Mammary epithelial cell (primary cell): Measurements from ENCODE around the gene ATRNL1.

Experiments used
- EZH2 ChIP-seq: IDR thresholded peaks from 2 replicates; pipeline ENCODE4 v1.6.1; 2012; ENCODE audit warnings: low read length, inconsistent platforms, borderline replicate concordance
- TF ChIP-seq, protein P1 (sequence below), 2 donors: IDR thresholded peaks in 1 of 2; conservative IDR thresholded peaks in 1 of 2; 2 replicates each; pipeline ENCODE4 v1.5.1; 2011 to 2012; ENCODE audit warnings: inconsistent platforms in 2 of 2, low read length in 2 of 2, mild to moderate bottlenecking in 2 of 2, control low read depth in 1 of 2, low read depth in 1 of 2; ENCODE audit not compliant: insufficient read depth in 1 of 2; ENCODE audit errors: extremely low read depth in 1 of 2

DNA sequence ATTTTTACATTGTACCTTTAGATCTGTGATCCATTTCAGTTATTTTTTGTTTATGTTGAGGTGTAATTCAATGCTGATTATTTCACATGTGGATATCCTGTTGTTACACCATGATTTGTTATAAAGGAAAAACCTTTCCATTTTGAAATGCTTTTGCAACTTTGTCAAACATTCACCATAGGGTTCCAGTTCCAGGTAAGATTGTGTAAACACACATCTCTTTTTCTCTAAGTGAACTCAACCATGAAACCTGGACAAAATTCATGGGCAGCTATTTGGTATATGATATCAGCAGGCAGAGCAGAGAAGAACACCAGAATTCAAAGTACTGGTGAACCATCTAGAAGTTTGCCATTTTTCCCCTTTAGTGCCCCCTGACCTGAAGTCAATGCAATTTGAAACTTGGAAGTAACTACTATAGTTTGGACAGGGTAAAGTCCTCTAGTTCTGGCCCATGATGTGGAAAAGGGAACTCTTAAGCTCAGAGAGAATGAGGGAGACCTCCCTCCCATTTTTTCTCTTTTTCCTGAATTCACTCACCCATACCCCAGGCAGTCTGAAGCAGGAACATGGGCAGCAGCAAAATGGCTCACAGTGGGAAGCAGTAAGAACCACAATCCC is 446.1 kb downstream of the ATRNL1 start:
- TF ChIP-seq, protein P1, sequence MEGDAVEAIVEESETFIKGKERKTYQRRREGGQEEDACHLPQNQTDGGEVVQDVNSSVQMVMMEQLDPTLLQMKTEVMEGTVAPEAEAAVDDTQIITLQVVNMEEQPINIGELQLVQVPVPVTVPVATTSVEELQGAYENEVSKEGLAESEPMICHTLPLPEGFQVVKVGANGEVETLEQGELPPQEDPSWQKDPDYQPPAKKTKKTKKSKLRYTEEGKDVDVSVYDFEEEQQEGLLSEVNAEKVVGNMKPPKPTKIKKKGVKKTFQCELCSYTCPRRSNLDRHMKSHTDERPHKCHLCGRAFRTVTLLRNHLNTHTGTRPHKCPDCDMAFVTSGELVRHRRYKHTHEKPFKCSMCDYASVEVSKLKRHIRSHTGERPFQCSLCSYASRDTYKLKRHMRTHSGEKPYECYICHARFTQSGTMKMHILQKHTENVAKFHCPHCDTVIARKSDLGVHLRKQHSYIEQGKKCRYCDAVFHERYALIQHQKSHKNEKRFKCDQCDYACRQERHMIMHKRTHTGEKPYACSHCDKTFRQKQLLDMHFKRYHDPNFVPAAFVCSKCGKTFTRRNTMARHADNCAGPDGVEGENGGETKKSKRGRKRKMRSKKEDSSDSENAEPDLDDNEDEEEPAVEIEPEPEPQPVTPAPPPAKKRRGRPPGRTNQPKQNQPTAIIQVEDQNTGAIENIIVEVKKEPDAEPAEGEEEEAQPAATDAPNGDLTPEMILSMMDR (conservative IDR thresholded peaks at IDR 0.05 in 1 of 2, IDR thresholded peaks at IDR 0.05 in 1 of 2; ENCODE audit: extremely low read depth in 1 of 2, insufficient read depth in 1 of 2, low read depth in 1 of 2, low read length in 2 of 2), result no peak
- no peak for TF ChIP-seq EZH2
